Esophagus squamous epithelium (tissue), 5 donors: ENCODE measurements around the gene MATK. TPM values are rescaled to one million over a fixed set of nuclear protein-coding genes. Genes with fewer than 3 reads are reported as not detected.
A peak's percentile ranks its signal among the peaks of the same experiment; 100 is the strongest.

Experiments used
- DNase-seq: peaks from one replicate; lab custom pipeline; 2025; lab: John Stamatoyannopoulos, UW
- H3K27ac ChIP-seq, 4 donors: fragments of 200-600 bp; sonication (generic); one replicate each; pipeline ENCODE4 v1.5.1; 2016 to 2019; ENCODE audit warnings: mild to moderate bottlenecking in 1 of 4
- H3K27me3 ChIP-seq, 4 donors: fragments of 200-600 bp; sonication (generic); 1 replicate in 3 of 4; 2 replicates in 1 of 4; pipeline versions ENCODE4 v1.5.1 to v1.6.0; 2017 to 2021; ENCODE audit warnings: antibody characterized with exemption in 1 of 4
- H3K36me3 ChIP-seq, 3 donors: fragments of 200-600 bp; sonication (generic); one replicate each; pipeline ENCODE4 v1.5.1; 2016 to 2019
- H3K4me1 ChIP-seq, 3 donors: fragments of 200-600 bp; sonication (generic); one replicate each; pipeline ENCODE4 v1.5.1; 2017 to 2019
- H3K4me3 ChIP-seq, 4 donors: fragments of 200-600 bp; sonication (generic); 1 replicate in 3 of 4; 2 replicates in 1 of 4; pipeline ENCODE4 v1.5.1; 2016 to 2019; ENCODE audit warnings: mild to moderate bottlenecking in 2 of 4, moderate library complexity in 1 of 4
- H3K9me3 ChIP-seq, 3 donors: fragments of 200-600 bp; sonication (generic); one replicate each; pipeline ENCODE4 v1.5.1; 2016 to 2019
- CTCF ChIP-seq, 6 experiments: fragments of 450-650 bp in 4 of 6; fragments of 200-600 bp in 2 of 6; sonication (generic) in 2 of 6; IDR thresholded peaks; one replicate each; pipeline ENCODE4 v1.5.1; 2016 to 2019; ENCODE audit warnings: antibody characterized with exemption in 6 of 6, mild to moderate bottlenecking in 4 of 6, moderate library complexity in 4 of 6
- POLR2A ChIP-seq, 4 donors: fragments of 450-650 bp; IDR thresholded peaks; one replicate each; pipeline ENCODE4 v1.6.1; 2017; ENCODE audit warnings: antibody characterized with exemption in 4 of 4, mild to moderate bottlenecking in 4 of 4, moderate library complexity in 3 of 4
- WGBS, 2 donors: methylation state at CpG; one replicate each; pipeline ENCODE4 v1.1.5; 2018; 5-methylcytosine and 5-hydroxymethylcytosine counted together
- intact Hi-C: fragments of 100-400 bp; cut with DNase I; formaldehyde crosslinking; loops from one replicate; pipeline ENCODE4 v1.15.0; 2022
- total RNA-seq, 4 donors: library from RNA; depleted of rRNA; stranded (reverse); fragments of >200 nt; gene quantifications; one replicate each; pipeline ENCODE4 v1.1.0, GENCODE V29; 2016
- donor health status: DM: yes; HTN: yes; CAD: no.

MATK gene
- total RNA-seq, 4 donors from 2014 or later, result 1.1 to 4.4 (median 2.1) TPM; not detected in 1

- intact Hi-C loops, result no loop called here
- H3K27me3 ChIP-seq, result peaks cover 0 to 55% (median 0%) of the 10 kb centered on the region in 4 donors
- no peak overlapping the region for H3K4me3 ChIP-seq
- no peak for DNase-seq
- no peaks in the 10 kb centered on the region for H3K36me3 ChIP-seq
- peaks cover 6 to 16% (median 12%) of the 10 kb centered on the region in 3 donors for H3K4me1 ChIP-seq
- no peak overlapping the region for H3K27ac ChIP-seq
- 43 to 50% methylated on average over 12 to 14 of the region's 16 CpGs for WGBS, 2 donors
- TF ChIP-seq CTCF (IDR thresholded peaks at IDR 0.05), result no peak
- TF ChIP-seq POLR2A (IDR thresholded peaks at IDR 0.05), result no peak
- H3K9me3 ChIP-seq, result no peaks in the 10 kb centered on the region
These were observed 3.0 kb upstream of the MATK start for GRCh38 chr19:3788996-3789778.

GRCh38 chr19:3785451-3785937, 687 bp downstream of the MATK start:
- no peak for DNase-seq
- Histone ChIP-seq H3K36me3 (no peaks in the 10 kb centered on the region), H3K9me3 (peaks cover 0 to 22% (median 14%) of the 10 kb centered on the region in 3 donors), H3K27ac (peak overlapping the region in 1 of 4 donors; percentile 50), H3K4me3 (peak overlapping the region; percentile 20 to 54 (median 37)), H3K4me1 (peaks cover 6 to 16% (median 12%) of the 10 kb centered on the region in 3 donors), H3K27me3 (peaks cover 0 to 69% (median 0%) of the 10 kb centered on the region in 4 donors)
- intact Hi-C loops, result no loop called here
- WGBS, 2 donors, result 0% methylated on average over 5 of the region's 47 CpGs; no CpG with 5 or more reads in 1 of the 2 donors
- TF ChIP-seq POLR2A (IDR thresholded peaks at IDR 0.05) (no peak), CTCF (IDR thresholded peaks at IDR 0.05) (no peak)

- H3K4me3 ChIP-seq, result peak overlapping the region in 3 of 4 donors; percentile 28 to 54 (median 46)
These were observed 1.4 kb downstream of the MATK start for GRCh38 chr19:3784607-3785450.

More at GRCh38 chr19:3784607-3785450, 1.4 kb downstream of the MATK start:
- H3K9me3 ChIP-seq, result peaks cover 0 to 22% (median 14%) of the 10 kb centered on the region in 3 donors
- TF ChIP-seq CTCF (IDR thresholded peaks at IDR 0.05), result no peak
- no peak for TF ChIP-seq POLR2A (IDR thresholded peaks at IDR 0.05)
- peaks cover 6 to 16% (median 12%) of the 10 kb centered on the region in 3 donors for H3K4me1 ChIP-seq
- no peak for DNase-seq
- 26 to 35% methylated on average over 7 to 9 of the region's 25 CpGs for WGBS, 2 donors
- H3K27ac ChIP-seq, result no peak overlapping the region
- peaks cover 0 to 63% (median 0%) of the 10 kb centered on the region in 4 donors for H3K27me3 ChIP-seq
- no peaks in the 10 kb centered on the region for H3K36me3 ChIP-seq
- intact Hi-C loops, result no loop called here
